Retina (tissue), 1 donor: Measurements from ENCODE around the gene PRRX2.
A peak's percentile ranks its signal among the peaks of the same experiment; 100 is the strongest.
"Not testable (repeated sequence)": the region's sequence is repeated elsewhere in the genome, so short reads cannot be mapped to it uniquely, and the experiment has no call there.

Experiments used
- DNase-seq: peaks from one replicate; pipeline ENCODE4 v3.0.0-alpha.2; 2016

The PRRX2 gene

GRCh38 chr9:129655154-129655553 is 10.3 kb upstream of the PRRX2 start:
- no peak for DNase-seq

DNA sequence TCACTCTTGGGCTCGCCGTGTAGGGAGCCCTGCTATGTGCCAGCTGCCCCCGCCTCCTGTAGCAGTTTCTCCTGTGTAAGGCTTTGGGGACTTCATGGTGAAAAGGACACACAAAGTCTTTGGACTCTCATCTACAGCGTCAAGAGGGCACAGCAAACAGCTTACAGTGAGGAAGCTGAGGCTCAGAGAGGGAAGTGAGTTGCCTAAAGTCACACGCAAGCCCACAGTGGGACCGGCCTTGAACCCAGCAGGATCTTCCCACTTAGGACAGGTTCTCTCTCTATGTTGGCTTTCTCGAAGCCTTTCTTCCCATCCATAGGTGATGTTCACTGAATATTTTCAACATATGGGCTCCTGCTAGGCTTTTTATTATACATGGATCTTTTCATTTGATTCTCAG is 9.8 kb upstream of the PRRX2 start:
- no peak for DNase-seq

DNA sequence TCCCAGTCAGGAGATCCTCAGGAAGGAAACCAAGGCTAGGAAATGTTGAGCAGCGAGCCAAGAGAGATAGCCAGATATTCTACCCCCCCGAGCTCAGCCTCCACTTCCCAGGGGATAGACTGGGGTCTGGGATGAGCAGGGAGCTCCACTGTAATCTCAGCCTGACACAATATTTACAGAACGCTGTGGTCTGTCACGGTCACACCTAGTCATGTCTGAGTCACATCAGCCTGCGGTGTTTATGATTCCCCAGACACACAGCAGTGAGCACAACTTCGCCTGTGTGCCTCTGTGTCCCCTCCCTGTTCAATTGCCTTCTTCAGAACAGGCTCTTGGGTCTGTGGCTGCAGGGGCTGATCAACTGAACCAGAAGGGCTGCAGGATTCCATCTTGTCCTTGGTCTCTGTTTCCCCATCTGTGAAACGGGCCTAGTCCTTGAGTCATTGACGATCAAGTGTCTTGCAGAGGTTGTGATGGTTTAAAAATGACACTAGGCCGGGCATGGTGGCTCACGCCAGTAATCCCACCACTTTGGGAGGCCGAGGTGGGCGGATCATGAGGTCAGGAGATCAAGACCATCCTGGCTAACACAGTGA is 8.6 kb upstream of the PRRX2 start:
- no peak for DNase-seq

DNA sequence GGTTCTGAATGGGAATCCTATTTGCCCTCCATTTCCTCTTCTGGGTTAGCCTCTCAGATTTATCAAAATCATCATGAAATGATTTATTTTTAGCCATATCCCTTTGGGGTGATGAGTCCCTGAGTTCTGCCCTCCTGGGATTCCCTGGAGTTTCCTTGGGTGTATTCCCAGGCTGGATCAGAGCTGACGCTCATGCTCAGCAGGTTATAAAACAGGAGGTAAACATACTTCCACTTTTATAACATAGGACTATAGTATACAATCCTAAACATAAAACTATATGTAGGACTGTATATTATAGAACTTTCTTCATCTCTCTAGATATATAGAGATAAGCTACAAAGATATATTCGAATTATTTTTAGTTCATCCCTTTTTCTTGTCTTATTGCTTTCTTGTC is 4.4 kb upstream of the PRRX2 start:
- DNase-seq: no peak

DNA sequence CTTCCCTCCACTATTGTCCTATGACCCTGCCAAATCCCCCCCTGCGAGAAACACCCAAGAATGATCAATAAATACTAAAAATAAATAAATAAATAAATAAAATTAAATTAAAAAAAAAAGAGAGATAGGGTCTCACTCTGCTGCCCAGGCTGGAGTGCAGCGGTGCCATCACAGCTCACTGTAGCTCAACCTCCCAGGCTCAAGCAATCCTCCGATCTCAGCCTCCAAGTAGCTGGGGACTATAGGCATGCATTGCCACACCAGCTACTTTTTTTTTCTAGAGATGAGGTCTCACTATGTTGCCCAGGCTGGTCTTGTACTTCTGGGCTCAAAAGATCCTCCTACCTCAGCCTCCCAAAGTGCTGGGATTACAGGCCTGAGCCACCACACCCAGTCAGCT is 3.2 kb upstream of the PRRX2 start:
- not testable (repeated sequence) for DNase-seq

GRCh38 chr9:129664746-129665388 is 580 bp upstream of the PRRX2 start:
- peak; percentile 42 for DNase-seq

DNA sequence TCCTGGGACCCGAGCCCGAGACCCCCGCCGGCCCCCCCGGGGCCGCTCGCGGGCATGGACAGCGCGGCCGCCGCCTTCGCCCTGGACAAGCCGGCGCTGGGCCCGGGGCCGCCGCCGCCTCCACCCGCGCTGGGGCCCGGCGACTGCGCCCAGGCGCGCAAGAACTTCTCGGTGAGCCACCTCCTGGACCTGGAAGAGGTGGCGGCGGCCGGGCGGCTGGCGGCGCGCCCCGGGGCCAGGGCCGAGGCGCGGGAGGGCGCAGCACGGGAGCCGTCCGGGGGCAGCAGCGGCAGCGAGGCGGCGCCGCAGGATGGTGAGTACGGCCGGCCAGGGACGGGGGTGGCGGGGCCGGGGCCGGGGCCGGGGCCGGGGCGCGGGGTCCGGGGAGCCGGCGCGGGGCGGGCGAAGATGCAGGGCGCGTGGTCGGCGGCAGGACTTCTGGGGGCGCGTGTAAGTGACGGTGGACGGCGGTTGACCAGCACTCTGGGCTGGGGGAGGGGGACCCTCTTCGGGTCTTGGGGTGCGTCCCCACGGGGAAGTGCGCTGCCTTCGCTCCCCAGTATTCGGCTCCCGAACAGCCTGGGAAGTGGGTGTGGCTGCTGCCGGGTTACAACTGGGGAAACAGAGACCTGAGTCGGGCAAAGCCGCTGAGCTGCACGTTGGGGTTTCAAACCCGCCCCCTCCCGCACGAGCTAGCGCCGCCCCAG is 520 bp downstream of the PRRX2 start:
- no peak for DNase-seq

DNA sequence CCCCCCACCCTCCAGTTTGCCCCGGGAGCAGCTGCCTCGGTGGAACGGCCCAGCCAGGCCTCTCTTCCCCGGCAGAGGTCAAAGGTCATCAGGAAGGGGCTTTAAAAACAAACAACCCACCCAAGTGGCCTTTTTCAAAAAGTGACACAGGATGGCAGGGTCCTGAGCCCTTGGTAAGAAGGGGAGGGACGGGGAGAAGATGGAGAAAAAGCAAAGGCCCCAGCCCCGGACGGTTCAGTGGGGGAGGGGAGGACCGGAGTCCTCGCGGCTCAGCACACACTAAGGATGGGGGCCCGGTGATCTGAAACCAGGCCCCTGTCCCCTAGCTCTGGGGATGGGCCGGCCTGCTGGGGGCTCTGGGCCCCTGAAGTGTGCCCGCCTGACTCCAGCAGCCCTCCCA is 1.1 kb downstream of the PRRX2 start:
- no peak for DNase-seq

DNA sequence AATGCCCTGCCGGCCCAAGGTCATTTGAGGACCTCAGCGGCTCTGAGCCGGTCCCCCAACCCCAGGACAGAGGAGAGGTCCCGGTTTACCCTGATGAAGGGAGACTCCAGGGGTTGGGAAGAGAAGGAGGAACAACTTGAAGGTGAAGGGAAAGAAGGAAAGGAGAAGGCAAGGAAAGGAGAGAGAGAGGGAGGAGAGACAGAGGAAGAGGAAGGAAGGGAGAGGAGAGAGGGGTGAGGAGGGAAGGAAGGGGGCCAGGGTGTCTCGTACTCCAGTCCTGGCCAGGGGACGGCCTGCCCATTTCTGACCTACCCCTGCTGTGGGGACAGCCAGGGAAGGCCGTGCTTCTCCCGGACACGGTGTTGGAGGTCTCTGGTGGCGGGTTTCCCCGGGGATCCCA is 1.9 kb downstream of the PRRX2 start:
- no peak for DNase-seq

GRCh38 chr9:129667850-129668249 is 2.4 kb downstream of the PRRX2 start:
- no peak for DNase-seq

DNA sequence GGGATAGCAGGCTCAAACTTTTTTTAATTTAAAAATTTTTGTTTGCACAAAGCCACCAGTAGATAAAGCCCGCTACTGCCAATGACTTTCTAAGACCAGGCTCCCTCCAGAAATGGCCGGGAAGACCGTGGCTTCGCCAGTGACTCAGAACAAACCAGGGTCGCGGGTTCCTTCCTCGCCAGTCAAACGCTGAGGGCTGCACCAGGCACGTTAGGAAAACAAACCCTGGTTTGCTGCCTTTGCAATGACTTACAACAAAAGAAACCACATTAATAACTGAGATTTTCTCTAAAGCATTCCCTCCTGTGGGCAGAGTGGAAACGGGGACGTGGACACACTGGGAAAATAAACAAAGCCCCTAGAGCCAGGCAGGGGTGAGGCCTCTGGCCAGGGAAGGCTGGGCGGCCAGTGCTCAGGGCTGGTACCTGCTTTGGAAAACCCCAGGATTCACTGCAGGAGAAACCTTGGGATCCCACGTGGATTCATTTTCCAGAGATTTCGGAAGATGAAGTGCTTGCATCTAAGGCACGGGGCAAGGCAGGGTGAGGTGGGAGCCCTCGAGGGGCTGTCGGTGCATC is 3.8 kb downstream of the PRRX2 start:
- DNase-seq: no peak

- no peak for DNase-seq
Observed at GRCh38 chr9:129669946-129670345, 4.5 kb downstream of the PRRX2 start.

DNA sequence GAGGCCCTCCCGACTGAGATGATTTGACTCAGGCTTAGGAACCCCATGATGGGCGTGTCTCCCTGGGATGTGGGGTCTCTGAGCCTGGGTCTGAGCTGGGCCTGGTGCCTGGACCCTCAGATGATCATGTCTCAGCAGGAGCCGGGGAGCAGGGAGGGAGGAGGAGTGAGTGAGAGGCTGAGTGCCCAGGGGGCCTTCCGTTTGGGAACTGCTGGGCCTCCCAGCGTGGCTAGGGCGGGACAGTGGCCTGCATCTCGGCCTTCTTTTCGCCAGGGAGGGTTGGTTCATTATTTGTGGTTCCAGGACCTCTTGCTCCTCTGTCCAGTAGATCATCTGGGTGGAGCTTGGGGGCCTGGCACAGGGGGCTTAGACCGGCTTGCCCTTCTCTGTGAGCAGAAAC is 5.6 kb downstream of the PRRX2 start:
- DNase-seq: no peak

DNA sequence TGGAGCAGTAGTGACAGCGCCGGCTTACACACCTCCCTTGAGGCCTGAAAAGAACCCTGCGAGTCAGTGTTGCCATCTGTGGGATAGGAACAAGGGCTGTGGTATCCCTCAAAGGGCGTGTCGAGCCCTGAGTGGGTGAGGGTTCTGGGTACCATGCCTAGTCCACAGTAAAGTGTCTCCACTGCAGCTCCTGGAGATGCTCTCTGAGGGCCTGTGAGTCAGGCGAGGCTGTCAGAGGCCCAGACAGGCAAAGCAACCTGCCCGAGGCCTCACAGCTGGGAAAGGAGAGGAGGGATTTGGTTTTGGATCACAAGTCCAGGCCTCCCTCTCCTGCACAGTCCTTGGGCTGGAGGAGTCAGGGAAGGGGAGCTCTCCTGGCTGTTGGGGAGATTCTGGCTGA is 6.1 kb downstream of the PRRX2 start:
- DNase-seq: no peak

GRCh38 chr9:129672702-129673101 is 7.3 kb downstream of the PRRX2 start:
- DNase-seq: no peak

DNA sequence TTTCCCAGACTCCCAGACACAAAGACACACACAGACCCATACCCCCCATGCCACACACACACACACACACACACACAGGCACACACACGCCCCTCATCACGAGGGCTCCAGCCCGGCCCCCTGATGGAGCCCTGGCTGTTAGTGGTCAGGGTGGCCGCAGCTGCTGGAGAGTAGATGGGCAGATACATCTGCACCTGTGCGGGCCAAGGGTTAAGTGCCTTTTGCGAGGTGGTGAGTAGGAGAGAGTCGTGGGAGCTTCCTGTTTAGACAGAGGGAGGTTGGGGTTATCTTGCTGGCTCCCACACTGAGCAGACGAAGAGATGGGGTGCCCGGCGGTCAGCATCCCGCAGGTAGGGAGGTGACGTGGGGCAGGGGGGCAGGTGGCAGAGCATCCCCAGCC is 8.2 kb downstream of the PRRX2 start:
- DNase-seq: no peak

DNA sequence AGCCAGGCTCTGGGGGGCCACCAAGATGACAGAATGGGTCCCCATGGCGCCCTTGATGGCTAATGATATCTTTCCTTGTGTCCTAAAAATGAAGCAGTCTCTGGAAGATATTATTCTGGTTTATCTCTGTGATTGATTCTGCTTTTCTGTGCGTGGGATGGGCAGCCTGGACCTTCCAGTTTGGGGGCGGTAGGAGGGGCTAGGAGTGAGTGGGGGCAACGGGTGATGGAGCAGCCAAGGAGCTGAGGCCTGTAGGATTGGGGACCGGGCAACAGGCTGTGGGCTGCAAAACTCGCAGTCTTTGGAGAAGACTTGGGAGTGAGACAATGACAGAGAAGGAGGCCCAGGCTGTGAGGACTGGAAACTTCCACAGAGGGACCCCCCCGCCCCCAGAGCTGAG is 8.8 kb downstream of the PRRX2 start:
- DNase-seq: no peak

GRCh38 chr9:129675620-129676019 is 10.2 kb downstream of the PRRX2 start:
- peak; percentile 39 for DNase-seq

- no peak for DNase-seq
Observed at GRCh38 chr9:129676287-129676686, 10.8 kb downstream of the PRRX2 start.

- no peak for DNase-seq
Observed at GRCh38 chr9:129676975-129677374, 11.5 kb downstream of the PRRX2 start.

DNA sequence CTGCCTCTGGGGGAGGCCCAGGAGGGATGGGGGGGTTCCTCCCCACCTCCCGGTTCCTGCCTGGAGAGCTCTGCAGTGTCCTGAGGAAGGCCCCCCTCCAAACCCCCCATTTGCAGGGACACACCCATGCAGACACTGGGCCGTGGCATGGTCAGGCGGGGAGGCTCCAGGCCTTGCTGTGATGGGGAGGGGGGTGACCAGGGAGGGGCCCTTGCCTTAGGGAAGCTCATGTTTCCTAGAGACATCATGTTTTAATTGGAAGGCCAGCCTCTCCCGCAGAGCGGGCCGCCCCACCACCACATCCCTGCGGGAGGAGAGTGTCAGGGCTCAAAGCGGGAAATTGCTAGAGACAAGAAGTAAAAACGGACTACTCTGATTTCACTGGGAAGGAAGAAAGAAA is 12.0 kb downstream of the PRRX2 start:
- peak; percentile 40 for DNase-seq

DNA sequence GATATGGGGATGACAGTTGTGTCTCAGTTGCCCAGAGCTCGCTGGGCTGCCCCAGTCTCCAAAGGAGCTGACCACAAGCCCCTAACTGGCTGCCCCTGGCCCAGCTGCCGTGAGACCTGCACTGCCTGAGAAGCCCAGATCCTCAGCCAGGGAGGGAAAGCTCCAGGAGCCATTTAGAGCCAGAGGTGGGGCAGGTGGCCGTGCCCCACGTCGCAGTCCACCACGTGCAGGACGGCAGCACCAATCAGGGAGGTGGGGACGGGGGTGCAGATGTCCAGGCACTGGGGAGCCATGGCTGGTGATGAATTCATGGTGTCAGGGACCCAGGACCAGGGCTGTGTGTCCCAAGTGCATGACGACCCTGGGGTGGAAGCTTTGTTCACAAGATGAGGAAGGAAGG is 13.4 kb downstream of the PRRX2 start:
- no peak for DNase-seq

DNA sequence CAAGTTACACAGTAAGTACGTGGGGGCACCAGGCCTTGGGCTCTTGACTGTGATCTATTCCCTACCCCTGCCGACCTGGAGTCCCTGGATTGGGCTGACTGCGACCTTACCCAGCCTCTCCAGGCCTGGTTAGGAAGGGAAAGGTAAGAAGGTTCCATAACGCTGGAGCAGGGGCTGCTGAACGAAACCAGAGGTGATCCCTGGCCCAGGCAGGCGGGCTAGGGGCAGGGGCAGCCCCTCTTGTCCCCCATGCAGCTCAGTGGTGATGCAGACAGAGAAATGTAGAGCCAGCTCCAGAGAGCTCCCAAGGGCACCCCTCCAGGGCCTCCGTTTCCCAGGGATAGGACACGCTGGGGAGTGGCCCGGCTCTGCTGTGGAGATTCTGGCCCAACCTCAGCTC is 14.1 kb downstream of the PRRX2 start:
- DNase-seq: no peak

DNA sequence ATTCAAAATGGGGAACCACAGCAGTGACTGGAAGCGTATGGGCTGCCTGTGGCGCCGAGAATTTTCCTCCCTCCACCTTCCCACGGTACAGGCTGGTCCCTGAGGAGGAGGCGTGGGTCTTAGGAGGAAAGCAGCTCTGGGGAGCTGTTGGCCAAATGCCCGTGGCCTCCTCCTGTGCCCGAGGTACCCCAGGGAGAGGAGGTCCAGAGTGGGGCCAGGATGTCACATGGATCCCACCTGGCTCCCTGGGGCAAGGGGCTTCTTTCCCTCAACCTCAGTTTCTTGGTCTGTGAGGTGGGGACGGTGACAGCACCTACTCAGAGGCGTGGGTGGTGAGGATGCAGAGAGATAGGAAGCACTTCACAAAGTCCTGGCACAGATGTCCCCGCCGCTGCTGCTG is 16.5 kb downstream of the PRRX2 start:
- DNase-seq: no peak
